ENCODE results near the gene PNO1. TPM values are rescaled to one million over a fixed set of nuclear protein-coding genes. Genes with fewer than 3 reads are reported as not detected.

The PNO1 gene
- total RNA-seq, 1 donor from 2014 or later, result 11.5 TPM

- no peak for DNase-seq (ENCODE audit: low spot score)
- no peak overlapping the region for H3K27ac Mint-ChIP-seq (ENCODE audit: unreplicated experiment)
- no peak overlapping the region for H3K4me3 Mint-ChIP-seq (ENCODE audit: unreplicated experiment)
- H3K4me1 Mint-ChIP-seq (ENCODE audit: low read depth), result peaks cover 16% of the 10 kb centered on the region
- no peaks in the 10 kb centered on the region for H3K9me3 Mint-ChIP-seq (ENCODE audit: low read depth)
- TF ChIP-seq CTCF (IDR thresholded peaks at IDR 0.05), result no peak
- no peaks in the 10 kb centered on the region for H3K27me3 Mint-ChIP-seq (ENCODE audit: low read depth)
- no peaks in the 10 kb centered on the region for H3K36me3 Mint-ChIP-seq (ENCODE audit: low read depth)
These were observed 45.9 kb downstream of the PNO1 start for GRCh38 chr2:68203587-68203986.

GRCh38 chr2:68206793-68207192 lies 49.1 kb downstream of the PNO1 start:
- Mint-ChIP-seq H3K4me1 (ENCODE audit: low read depth) (peaks cover 12% of the 10 kb centered on the region), H3K27ac (ENCODE audit: unreplicated experiment) (peak overlapping the region; percentile 13), H3K27me3 (ENCODE audit: low read depth) (no peaks in the 10 kb centered on the region), H3K36me3 (ENCODE audit: low read depth) (peaks cover 3% of the 10 kb centered on the region), H3K9me3 (ENCODE audit: low read depth) (no peaks in the 10 kb centered on the region), H3K4me3 (ENCODE audit: unreplicated experiment) (no peak overlapping the region)
- TF ChIP-seq CTCF (IDR thresholded peaks at IDR 0.05), result no peak
- no peak for DNase-seq (ENCODE audit: low spot score)

GRCh38 chr2:68214381-68214780 lies 56.7 kb downstream of the PNO1 start:
- no peaks in the 10 kb centered on the region for H3K9me3 Mint-ChIP-seq (ENCODE audit: low read depth)
- peaks cover 31% of the 10 kb centered on the region for H3K4me1 Mint-ChIP-seq (ENCODE audit: low read depth)
- no peak overlapping the region for H3K27ac Mint-ChIP-seq (ENCODE audit: unreplicated experiment)
- no peak for DNase-seq (ENCODE audit: low spot score)
- no peaks in the 10 kb centered on the region for H3K27me3 Mint-ChIP-seq (ENCODE audit: low read depth)
- no peak for TF ChIP-seq CTCF (IDR thresholded peaks at IDR 0.05)
- no peak overlapping the region for H3K4me3 Mint-ChIP-seq (ENCODE audit: unreplicated experiment)
- H3K36me3 Mint-ChIP-seq (ENCODE audit: low read depth), result peaks cover 3% of the 10 kb centered on the region

- peaks cover 4% of the 10 kb centered on the region for H3K9me3 Mint-ChIP-seq (ENCODE audit: low read depth)
- H3K4me3 Mint-ChIP-seq (ENCODE audit: unreplicated experiment), result no peak overlapping the region
- H3K27ac Mint-ChIP-seq (ENCODE audit: unreplicated experiment), result peak overlapping the region; percentile 72
- H3K36me3 Mint-ChIP-seq (ENCODE audit: low read depth), result peaks cover 4% of the 10 kb centered on the region
- no peak for DNase-seq (ENCODE audit: low spot score)
- no peak for TF ChIP-seq CTCF (IDR thresholded peaks at IDR 0.05)
- no peaks in the 10 kb centered on the region for H3K27me3 Mint-ChIP-seq (ENCODE audit: low read depth)
- H3K4me1 Mint-ChIP-seq (ENCODE audit: low read depth), result peaks cover 39% of the 10 kb centered on the region
These were observed 59.0 kb downstream of the PNO1 start for GRCh38 chr2:68216454-68217310.

GRCh38 chr2:68217729-68218128 lies 60.0 kb downstream of the PNO1 start:
- no peaks in the 10 kb centered on the region for H3K27me3 Mint-ChIP-seq (ENCODE audit: low read depth)
- peaks cover 47% of the 10 kb centered on the region for H3K4me1 Mint-ChIP-seq (ENCODE audit: low read depth)
- H3K9me3 Mint-ChIP-seq (ENCODE audit: low read depth), result peaks cover 4% of the 10 kb centered on the region
- no peak for TF ChIP-seq CTCF (IDR thresholded peaks at IDR 0.05)
- H3K36me3 Mint-ChIP-seq (ENCODE audit: low read depth), result peaks cover 3% of the 10 kb centered on the region
- no peak for DNase-seq (ENCODE audit: low spot score)
- H3K27ac Mint-ChIP-seq (ENCODE audit: unreplicated experiment), result no peak overlapping the region
- H3K4me3 Mint-ChIP-seq (ENCODE audit: unreplicated experiment), result no peak overlapping the region

Measured in chondrocyte (in vitro differentiated cells).